ENCODE data around the gene INSYN2B. TPM values are rescaled to one million over a fixed set of nuclear protein-coding genes. Genes with fewer than 3 reads are reported as not detected.

INSYN2B gene
- polyA plus RNA-seq (ENCODE audit: insufficient read length in 10 of 10), result under 1 TPM; 0.05 to 0.36 (median 0.19) TPM
- long read RNA-seq, donor 1, result 0 reads
- long read RNA-seq, donor 2, result 0 reads
- long read RNA-seq, donor 3, result 0 reads
- long read RNA-seq, donor 4, result 0 reads
- long read RNA-seq, donor 5, result 0 reads
- long read RNA-seq, donor 6, result 0 reads
- long read RNA-seq, donor 7, result 0 reads
- long read RNA-seq, donor 8, result 0 reads
- long read RNA-seq, donor 9, result 0 reads

- peak; percentile 76 to 92 (median 79) for DNase-seq
Observed at GRCh38 chr5:169980418-169981053, at the start of gene INSYN2B. INSYN2B (minus strand) TSS chr5:169980495; CDS start chr5:169883898, 96,597 bp downstream.

GRCh38 chr5:170028124-170028523 is 47.8 kb upstream of the INSYN2B start:
- DNase-seq, result no peak

- DNase-seq, result no peak
Observed at GRCh38 chr5:170025853-170026252, 45.6 kb upstream of the INSYN2B start.

- DNase-seq, result no peak
Observed at GRCh38 chr5:170021506-170021905, 41.2 kb upstream of the INSYN2B start.

- DNase-seq, result no peak
Observed at GRCh38 chr5:170020423-170020822, 40.1 kb upstream of the INSYN2B start.

- no peak for DNase-seq
Observed at GRCh38 chr5:170012622-170013021, 32.3 kb upstream of the INSYN2B start.

GRCh38 chr5:170011751-170012150 is 31.5 kb upstream of the INSYN2B start:
- DNase-seq, result no peak

- DNase-seq, result no peak
Observed at GRCh38 chr5:170010595-170010994, 30.3 kb upstream of the INSYN2B start.

- peak in 1 of 3 donors; percentile 42 for DNase-seq
Observed at GRCh38 chr5:170008376-170008775, 28.1 kb upstream of the INSYN2B start.

GRCh38 chr5:170006021-170006420 is 25.7 kb upstream of the INSYN2B start:
- DNase-seq, result peak in 1 of 3 donors; percentile 47

GRCh38 chr5:170000155-170000554 is 19.9 kb upstream of the INSYN2B start:
- DNase-seq, result no peak

GRCh38 chr5:169999621-170000020 is 19.3 kb upstream of the INSYN2B start:
- no peak for DNase-seq

- no peak for DNase-seq
Observed at GRCh38 chr5:169997798-169998197, 17.5 kb upstream of the INSYN2B start.

GRCh38 chr5:169993485-169993790 is 13.1 kb upstream of the INSYN2B start:
- DNase-seq, result peak in 1 of 3 donors; percentile 60

GRCh38 chr5:169992789-169993484 is 12.6 kb upstream of the INSYN2B start:
- DNase-seq, result no peak

GRCh38 chr5:169991115-169991869 is 11.0 kb upstream of the INSYN2B start:
- no peak for DNase-seq

GRCh38 chr5:169989365-169989764 is 9.1 kb upstream of the INSYN2B start:
- DNase-seq, result no peak

- DNase-seq, result no peak
Observed at GRCh38 chr5:169988947-169989346, 8.7 kb upstream of the INSYN2B start.

- no peak for DNase-seq
Observed at GRCh38 chr5:169988206-169988605, 7.9 kb upstream of the INSYN2B start.

GRCh38 chr5:169979871-169980270 is 424 bp downstream of the INSYN2B start:
- no peak for DNase-seq

- no peak for DNase-seq
Observed at GRCh38 chr5:169978714-169979113, 1.6 kb downstream of the INSYN2B start.

GRCh38 chr5:169974121-169974770 is 6.0 kb downstream of the INSYN2B start:
- no peak for DNase-seq

Data from muscle of back (tissue), 13 donors.